NB4 (cell line): ENCODE results near the gene RAP1GAP.

Experiments
- DNase-seq: peaks from one replicate; pipeline ENCODE4 v3.0.0; 2010; ENCODE audit warnings: low read depth
- H3K4me3 ChIP-seq: one replicate; pipeline ENCODE4 v1.5.1; 2011; ENCODE audit warnings: mild to moderate bottlenecking, low read depth, low read length, moderate library complexity
- CTCF ChIP-seq: IDR thresholded peaks from one replicate; pipeline ENCODE4 v1.5.1; 2012; ENCODE audit warnings: low read depth, low read length
- MAX ChIP-seq: IDR thresholded peaks from 2 replicates; pipeline ENCODE4 v1.6.1; 2011; ENCODE audit warnings: low read depth, low read length
- MYC ChIP-seq: IDR thresholded peaks from 2 replicates; pipeline ENCODE4 v1.6.1; 2011; ENCODE audit warnings: low read depth, low read length
- POLR2A ChIP-seq: IDR thresholded peaks from 2 replicates; pipeline ENCODE4 v1.6.1; 2011; ENCODE audit warnings: mild to moderate bottlenecking; ENCODE audit not compliant: insufficient read length; ENCODE audit errors: extremely low read depth

RAP1GAP gene

GRCh38 chr1:21579791-21580190 is 89.4 kb downstream of the RAP1GAP start:
- no peak for DNase-seq
- no peak for TF ChIP-seq MYC
- H3K4me3 ChIP-seq: no peak overlapping the region

GRCh38 chr1:21577933-21578332 is 91.2 kb downstream of the RAP1GAP start:
- no peak overlapping the region for H3K4me3 ChIP-seq
- DNase-seq: no peak

GRCh38 chr1:21577324-21577723 is 91.8 kb downstream of the RAP1GAP start:
- no peak for TF ChIP-seq CTCF
- no peak for TF ChIP-seq MYC
- no peak for TF ChIP-seq MAX
- TF ChIP-seq POLR2A: no peak
- no peak for DNase-seq
- no peak overlapping the region for H3K4me3 ChIP-seq

More at GRCh38 chr1:21577933-21578332, 91.2 kb downstream of the RAP1GAP start:
- TF ChIP-seq MAX: no peak
- TF ChIP-seq POLR2A: no peak
- no peak for TF ChIP-seq CTCF
- TF ChIP-seq MYC: no peak

GRCh38 chr1:21576798-21577187 is 92.4 kb downstream of the RAP1GAP start:
- DNase-seq: no peak
- no peak for TF ChIP-seq MYC
- TF ChIP-seq CTCF: no peak
- no peak for TF ChIP-seq MAX
- TF ChIP-seq POLR2A: no peak
- no peak overlapping the region for H3K4me3 ChIP-seq

- no peak for DNase-seq
- TF ChIP-seq MAX: no peak
Observed at GRCh38 chr1:21576031-21576797, 92.9 kb downstream of the RAP1GAP start.

GRCh38 chr1:21575351-21575942 is 93.7 kb downstream of the RAP1GAP start:
- H3K4me3 ChIP-seq: no peak overlapping the region
- DNase-seq: no peak
- no peak for TF ChIP-seq MAX
- no peak for TF ChIP-seq CTCF
- TF ChIP-seq POLR2A: no peak
- no peak for TF ChIP-seq MYC

More at GRCh38 chr1:21576031-21576797, 92.9 kb downstream of the RAP1GAP start:
- no peak overlapping the region for H3K4me3 ChIP-seq

- H3K4me3 ChIP-seq: no peak overlapping the region
- no peak for TF ChIP-seq CTCF
- TF ChIP-seq POLR2A: no peak
- no peak for TF ChIP-seq MAX
- no peak for TF ChIP-seq MYC
- DNase-seq: no peak
Observed at GRCh38 chr1:21574466-21575151, 94.5 kb downstream of the RAP1GAP start.
